HG03045 (cell line): Measurements from ENCODE around the gene DTNA.

Experiments used
- ATAC-seq: cut with Tn5 transposase; IDR thresholded peaks from one replicate; pipeline ENCODE4 v1.9.1; 2021; ENCODE audit warnings: mild to moderate bottlenecking, moderate library complexity; ENCODE audit not compliant: unreplicated experiment

The DTNA gene

GRCh38 chr18:34847408-34847807, 137.3 kb downstream of the DTNA start:
- ATAC-seq, result no peak

GRCh38 chr18:34848156-34848555, 138.1 kb downstream of the DTNA start:
- ATAC-seq, result no peak

- no peak for ATAC-seq
These were observed 138.6 kb downstream of the DTNA start for GRCh38 chr18:34848695-34849094.

GRCh38 chr18:34857320-34857719, 147.2 kb downstream of the DTNA start:
- no peak for ATAC-seq

- no peak for ATAC-seq
These were observed 148.1 kb downstream of the DTNA start for GRCh38 chr18:34858188-34858587.

- no peak for ATAC-seq
These were observed 149.4 kb downstream of the DTNA start for GRCh38 chr18:34859496-34859895.

GRCh38 chr18:34862561-34862960, 152.5 kb downstream of the DTNA start:
- no peak for ATAC-seq

- no peak for ATAC-seq
These were observed 153.6 kb downstream of the DTNA start for GRCh38 chr18:34863702-34864101.

- ATAC-seq, result no peak
These were observed 154.9 kb downstream of the DTNA start for GRCh38 chr18:34864836-34865497.

- ATAC-seq, result no peak
These were observed 156.2 kb downstream of the DTNA start for GRCh38 chr18:34866310-34866709.

GRCh38 chr18:34866739-34867138, 156.6 kb downstream of the DTNA start:
- ATAC-seq, result no peak

GRCh38 chr18:34867520-34867919, 157.4 kb downstream of the DTNA start:
- ATAC-seq, result no peak

GRCh38 chr18:34870555-34871310, 160.6 kb downstream of the DTNA start:
- ATAC-seq, result no peak

- ATAC-seq, result no peak
These were observed 161.3 kb downstream of the DTNA start for GRCh38 chr18:34871435-34871834.

- no peak for ATAC-seq
These were observed 162.0 kb downstream of the DTNA start for GRCh38 chr18:34872066-34872465.

GRCh38 chr18:34873986-34874580, 164.0 kb downstream of the DTNA start:
- no peak for ATAC-seq

GRCh38 chr18:34875150-34875549, 165.1 kb downstream of the DTNA start:
- ATAC-seq, result no peak

- no peak for ATAC-seq
These were observed 170.3 kb downstream of the DTNA start for GRCh38 chr18:34880403-34880802.

GRCh38 chr18:34880882-34881834, 171.1 kb downstream of the DTNA start:
- no peak for ATAC-seq

GRCh38 chr18:34884436-34884835, 174.3 kb downstream of the DTNA start:
- no peak for ATAC-seq

GRCh38 chr18:34886177-34886576, 176.1 kb downstream of the DTNA start:
- no peak for ATAC-seq
